RCC 7860 (cell line): Measurements from ENCODE around the gene A4GALT.
A peak's percentile ranks its signal among the peaks of the same experiment; 100 is the strongest.
"Not testable (repeated sequence)": the region's sequence is repeated elsewhere in the genome, so short reads cannot be mapped to it uniquely, and the experiment has no call there.

ENCODE experiments used
- DNase-seq: peaks from one replicate; pipeline ENCODE4 v3.0.0-alpha.2; 2015; ENCODE audit warnings: low spot score
- FAIRE-seq: peaks from 2 replicates; lab custom pipeline; 2012; peaks lifted over from hg19 to GRCh38; lab: Jason Lieb, UNC

Gene A4GALT

GRCh38 chr22:42685941-42686653, 34.6 kb downstream of the A4GALT start:
- FAIRE-seq (no peak), DNase-seq (no peak)

GRCh38 chr22:42684462-42685195, 36.0 kb downstream of the A4GALT start:
- DNase-seq (no peak), FAIRE-seq (no peak)

GRCh38 chr22:42683578-42684283, 36.9 kb downstream of the A4GALT start:
- no peak for DNase-seq
- FAIRE-seq: no peak

- DNase-seq: no peak
- no peak for FAIRE-seq
Observed at GRCh38 chr22:42682113-42682851, 38.4 kb downstream of the A4GALT start.

GRCh38 chr22:42680648-42681047, 40.0 kb downstream of the A4GALT start:
- peak; percentile 85 for DNase-seq
- peak; percentile 86 for FAIRE-seq

GRCh38 chr22:42679691-42680090, 41.0 kb downstream of the A4GALT start:
- FAIRE-seq (no peak), DNase-seq (no peak)

GRCh38 chr22:42678894-42679293, 41.8 kb downstream of the A4GALT start:
- DNase-seq: no peak
- FAIRE-seq: no peak

GRCh38 chr22:42677936-42678335, 42.7 kb downstream of the A4GALT start:
- not testable (repeated sequence) for FAIRE-seq

GRCh38 chr22:42676059-42676607, 44.5 kb downstream of the A4GALT start:
- FAIRE-seq (no peak), DNase-seq (no peak)

More at GRCh38 chr22:42677936-42678335, 42.7 kb downstream of the A4GALT start:
- DNase-seq: not testable (repeated sequence)

GRCh38 chr22:42673898-42674401, 46.7 kb downstream of the A4GALT start:
- FAIRE-seq (no peak), DNase-seq (no peak)

GRCh38 chr22:42673071-42673470, 47.6 kb downstream of the A4GALT start:
- DNase-seq, FAIRE-seq: not testable (repeated sequence)

- FAIRE-seq (no peak), DNase-seq (no peak)
Observed at GRCh38 chr22:42670921-42671709, 49.6 kb downstream of the A4GALT start.

- FAIRE-seq (no peak), DNase-seq (no peak)
Observed at GRCh38 chr22:42670046-42670445, 50.6 kb downstream of the A4GALT start.

GRCh38 chr22:42666393-42666792, 54.3 kb downstream of the A4GALT start:
- not testable (repeated sequence) for DNase-seq, FAIRE-seq

GRCh38 chr22:42664976-42665831, 55.5 kb downstream of the A4GALT start:
- FAIRE-seq (no peak), DNase-seq (no peak)

GRCh38 chr22:42661985-42662831, 58.5 kb downstream of the A4GALT start:
- no peak for FAIRE-seq
- DNase-seq: peak; percentile 31

- FAIRE-seq (no peak), DNase-seq (no peak)
Observed at GRCh38 chr22:42656578-42656977, 64.1 kb downstream of the A4GALT start.

- DNase-seq (no peak), FAIRE-seq (no peak)
Observed at GRCh38 chr22:42655693-42656092, 65.0 kb downstream of the A4GALT start.
